ENCODE results near the gene KCNQ5.

DNA sequence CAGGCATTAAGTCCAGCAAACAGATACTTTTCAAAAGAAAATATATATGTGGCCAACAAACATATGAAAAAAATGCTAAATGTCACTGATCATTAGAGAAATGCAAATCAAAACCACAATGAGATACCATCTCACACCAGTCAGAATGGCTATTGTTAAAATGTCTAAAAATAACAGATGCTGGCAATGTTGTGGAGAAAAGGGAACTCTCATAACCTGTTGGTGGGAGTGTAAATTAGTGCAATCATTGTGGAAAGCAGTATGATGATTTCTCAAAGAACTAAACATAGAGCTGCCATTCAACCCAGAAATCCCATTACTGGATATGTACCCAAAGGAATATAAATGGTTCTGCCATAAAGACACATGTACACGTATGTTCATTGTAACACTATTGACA, 20.6 kb downstream of the KCNQ5 start:
- TF ChIP-seq EZH2 (IDR thresholded peaks at IDR 0.05) (no peak), POLR2AphosphoS5 (IDR thresholded peaks at IDR 0.05; ENCODE audit: borderline replicate concordance, low read depth, low read length) (no peak), FOXP2 (optimal IDR thresholded peaks at IDR 0.05; ENCODE audit: control extremely low read depth, extremely low read length, insufficient read depth) (no peak)
